HL-60 (cell line): ENCODE data around the gene MDP1.
"Not testable (repeated sequence)": the region's sequence is repeated elsewhere in the genome, so short reads cannot be mapped to it uniquely, and the experiment has no call there.

ENCODE experiments used
- DNase-seq, 2 experiments: peaks; one replicate each; pipeline ENCODE4 v3.0.0-alpha.2; 2010 to 2020; ENCODE audit warnings: low read depth in 1 of 2, low spot score in 1 of 2
- H3K27ac ChIP-seq: fragments of 250-450 bp; sonication (Bioruptor Pico); replicated peaks from 2 replicates; pipeline ENCODE4 v1.5.1; 2020; ENCODE audit warnings: mild to moderate bottlenecking, moderate library complexity
- H3K27me3 ChIP-seq: fragments of 250-450 bp; sonication (Bioruptor Pico); 2 replicates; pipeline ENCODE4 v1.5.1; 2021; ENCODE audit warnings: mild to moderate bottlenecking, moderate library complexity; ENCODE audit not compliant: insufficient read depth, poor library complexity, severe bottlenecking
- H3K4me3 ChIP-seq: replicated peaks from 2 replicates; pipeline ENCODE4 v1.5.1; 2011; ENCODE audit warnings: mild to moderate bottlenecking, control low read depth, low read length; ENCODE audit not compliant: insufficient read depth
- CTCF ChIP-seq: IDR thresholded peaks from one replicate; pipeline ENCODE4 v1.5.1; 2011; ENCODE audit warnings: low read length, control low read depth, inconsistent platforms; ENCODE audit not compliant: insufficient read depth
- GABPA ChIP-seq: IDR thresholded peaks from 2 replicates; pipeline ENCODE4 v1.6.1; 2012; ENCODE audit warnings: low read depth
- POLR2AphosphoS5 ChIP-seq: IDR thresholded peaks from 2 replicates; pipeline ENCODE4 v1.6.1; 2012; ENCODE audit warnings: low read depth
- REST ChIP-seq: IDR thresholded peaks from 2 replicates; pipeline ENCODE4 v1.6.1; 2012; ENCODE audit warnings: low read depth; ENCODE audit not compliant: insufficient replicate concordance
- SPI1 ChIP-seq: IDR thresholded peaks from 2 replicates; pipeline ENCODE4 v1.6.1; 2012; ENCODE audit warnings: low read depth, mild to moderate bottlenecking, borderline replicate concordance

Gene MDP1

GRCh38 chr14:24219521-24219920 lies 3.7 kb upstream of the MDP1 start:
- TF ChIP-seq SPI1: no peak
- no peak for TF ChIP-seq GABPA
- no peak for TF ChIP-seq REST
- TF ChIP-seq POLR2AphosphoS5: no peak
- Histone ChIP-seq H3K4me3 (no peak overlapping the region), H3K27me3 (no peaks in the 10 kb centered on the region), H3K27ac (no peak overlapping the region)
- DNase-seq: no peak

- Histone ChIP-seq H3K27me3 (no peaks in the 10 kb centered on the region), H3K27ac (no peak overlapping the region), H3K4me3 (no peak overlapping the region)
- no peak for DNase-seq
- no peak for TF ChIP-seq POLR2AphosphoS5
- no peak for TF ChIP-seq CTCF
Observed at GRCh38 chr14:24219080-24219479, 3.2 kb upstream of the MDP1 start.

- H3K27me3 ChIP-seq, DNase-seq, H3K27ac ChIP-seq, H3K4me3 ChIP-seq: not testable (repeated sequence)
Observed at GRCh38 chr14:24216876-24217275, 1.0 kb upstream of the MDP1 start.

GRCh38 chr14:24216345-24216699 lies 456 bp upstream of the MDP1 start:
- Histone ChIP-seq H3K27me3 (no peaks in the 10 kb centered on the region), H3K4me3 (peak overlapping the region; percentile 93; the same call in 1 of the 2 replicates), H3K27ac (no peak overlapping the region; the same call in 1 of the 2 replicates)
- no peak for DNase-seq
- TF ChIP-seq POLR2AphosphoS5 (no peak), CTCF (no peak), GABPA (no peak), SPI1 (no peak), REST (no peak)

- Histone ChIP-seq H3K27me3 (no peaks in the 10 kb centered on the region), H3K27ac (peak overlapping the region; percentile 94), H3K4me3 (peak overlapping the region; percentile 19)
- TF ChIP-seq SPI1 (no peak), REST (no peak), CTCF (no peak), POLR2AphosphoS5 (no peak), GABPA (no peak)
- no peak for DNase-seq
Observed at GRCh38 chr14:24213866-24214662, 1.8 kb downstream of the MDP1 start.
